Thyroid gland (tissue), 4 donors: ENCODE data around the gene FRAS1.

Experiments
- CTCF ChIP-seq, 6 experiments: fragments of 200-600 bp in 3 of 6; fragments of 450-650 bp in 3 of 6; sonication (generic) in 3 of 6; IDR thresholded peaks; one replicate each; pipeline ENCODE4 v1.5.1; 2016 to 2019; ENCODE audit warnings: antibody characterized with exemption in 6 of 6, mild to moderate bottlenecking in 2 of 6, inconsistent platforms in 1 of 6, moderate library complexity in 1 of 6
- POLR2A ChIP-seq, 2 donors: fragments of 450-650 bp; IDR thresholded peaks; one replicate each; pipeline ENCODE4 v1.6.1; 2017; ENCODE audit warnings: antibody characterized with exemption in 2 of 2, mild to moderate bottlenecking in 2 of 2, moderate library complexity in 1 of 2

- TF ChIP-seq CTCF (IDR thresholded peaks at IDR 0.05) (no peak), POLR2A (IDR thresholded peaks at IDR 0.05) (no peak)
Measured at GRCh38 chr4:78136109-78137081, 79.3 kb downstream of the FRAS1 start.
